Panc1 (cell line): ENCODE data around the gene TMEM242. TPM values are rescaled to one million over a fixed set of nuclear protein-coding genes. Genes with fewer than 3 reads are reported as not detected.

Source experiments
- ATAC-seq: fragments of 200-7000 bp; cut with Tn5 transposase; 2 replicates; pipeline ENCODE4 v1.9.1; 2020; ENCODE audit warnings: mild to moderate bottlenecking, moderate library complexity
- BruUV-seq: library from RNA; stranded (reverse); fragments of 400-500 nt; replicated peaks from 2 replicates; lab custom pipeline; 2021; lab: Mats Ljungman, UMichigan
- CTCF ChIA-PET: fragments of 300-600 bp; sonication (Branson Sonifier 250); formaldehyde crosslinking; loops from one replicate; lab custom pipeline; 2022; ENCODE audit warnings: antibody characterized with exemption; lab: Charles Lee
- POLR2A ChIA-PET: fragments of 300-600 bp; sonication (Branson Sonifier 250); formaldehyde crosslinking; loops from one replicate; lab custom pipeline; 2022; ENCODE audit warnings: antibody characterized with exemption; lab: Charles Lee
- DNase-seq: peaks from one replicate; pipeline ENCODE4 v3.0.0-alpha.2; 2010; ENCODE audit warnings: low read depth, low spot score
- H3K27ac ChIP-seq: 2 replicates; pipeline ENCODE4 v1.5.1; 2011; ENCODE audit warnings: mild to moderate bottlenecking, low read length, inconsistent platforms
- H3K27me3 ChIP-seq: fragments of 200-500 bp; sonication (Bioruptor generic); 2 replicates; pipeline ENCODE4 v1.6.0; 2014; ENCODE audit warnings: low read length, inconsistent platforms; ENCODE audit not compliant: control insufficient read depth, insufficient read depth
- H3K36me3 ChIP-seq: fragments of 200-500 bp; sonication (Bioruptor generic); 2 replicates; pipeline ENCODE4 v1.5.1; 2014; ENCODE audit warnings: inconsistent platforms, mild to moderate bottlenecking, low read length, moderate library complexity; ENCODE audit not compliant: control insufficient read depth, insufficient read depth
- H3K4me1 ChIP-seq: 2 replicates; pipeline ENCODE4 v1.5.1; 2011; ENCODE audit warnings: inconsistent platforms, mild to moderate bottlenecking, low read length, moderate library complexity; ENCODE audit not compliant: control insufficient read depth, insufficient read depth
- H3K4me3 ChIP-seq, 2 experiments: 2 replicates each; pipeline ENCODE4 v1.5.1; 2011 to 2012; ENCODE audit warnings: low read depth in 2 of 2, low read length in 2 of 2, mild to moderate bottlenecking in 2 of 2, inconsistent platforms in 1 of 2, moderate library complexity in 1 of 2
- H3K9me3 ChIP-seq: fragments of 200-500 bp; sonication (Bioruptor generic); 2 replicates; pipeline ENCODE4 v1.5.1; 2014; ENCODE audit warnings: low read depth, mild to moderate bottlenecking, inconsistent platforms, low read length, moderate library complexity; ENCODE audit not compliant: control insufficient read depth, insufficient read depth
- POLR2AphosphoS5 ChIP-seq: IDR thresholded peaks from 2 replicates; pipeline ENCODE4 v1.6.1; 2012; ENCODE audit warnings: mild to moderate bottlenecking, low read depth, low read length, moderate library complexity
- SIN3A ChIP-seq: IDR thresholded peaks from 2 replicates; pipeline ENCODE4 v1.6.1; 2012; ENCODE audit warnings: low read depth, mild to moderate bottlenecking, low read length, moderate library complexity, borderline replicate concordance; ENCODE audit not compliant: insufficient read depth
- TCF7L2 ChIP-seq: IDR thresholded peaks from 2 replicates; pipeline ENCODE4 v1.6.1; 2011; ENCODE audit warnings: mild to moderate bottlenecking, low read depth, low read length, inconsistent platforms
- in situ Hi-C: cut with HindIII; loops from 2 replicates; pipeline ENCODE4 v1.10.0; 2016; ENCODE audit warnings: low sequenced_read_pairs, low pct_unique_long_range_greater_than_20kb
- intact Hi-C: fragments of 100-400 bp; cut with micrococcal nuclease; formaldehyde crosslinking; loops from one replicate; pipeline ENCODE4 v1.10.0; 2022; ENCODE audit not compliant: unreplicated experiment
- total RNA-seq: library from RNA; stranded (reverse); gene quantifications from one replicate; pipeline ENCODE4 v1.2.1, GENCODE V29; 2021; ENCODE audit not compliant: unreplicated experiment
- TF ChIP-seq, protein P1 (sequence below): fragments of 450-650 bp; IDR thresholded peaks from 2 replicates; pipeline ENCODE4 v1.5.1; 2017; ENCODE audit warnings: mild to moderate bottlenecking
- TF ChIP-seq, protein P2 (sequence below), 2 experiments: IDR thresholded peaks; 2 replicates each; pipeline ENCODE4 v1.6.1; 2011 to 2012; ENCODE audit warnings: low read depth in 2 of 2, control low read depth in 1 of 2, low read length in 1 of 2, mild to moderate bottlenecking in 1 of 2, moderate library complexity in 1 of 2; ENCODE audit not compliant: insufficient read depth in 1 of 2

The TMEM242 gene
- total RNA-seq, 1 experiment from 2014 or later = 6.8 TPM

- ChIA-PET CTCF (interaction anchor here (0.6 to 0.7 kb wide), 2 partner anchors 9 to 57 kb away, joined by 3 to 4 read pairs; no protein-coding TSS in a partner anchor), POLR2A (no interaction called here)
- Histone ChIP-seq H3K36me3 (no peaks in the 10 kb centered on the region), H3K4me3 (no peak overlapping the region), H3K4me1 (no peaks in the 10 kb centered on the region), H3K9me3 (no peaks in the 10 kb centered on the region), H3K27me3 (no peaks in the 10 kb centered on the region), H3K27ac (no peak overlapping the region)
- no peak for DNase-seq
- TF ChIP-seq, protein P1, sequence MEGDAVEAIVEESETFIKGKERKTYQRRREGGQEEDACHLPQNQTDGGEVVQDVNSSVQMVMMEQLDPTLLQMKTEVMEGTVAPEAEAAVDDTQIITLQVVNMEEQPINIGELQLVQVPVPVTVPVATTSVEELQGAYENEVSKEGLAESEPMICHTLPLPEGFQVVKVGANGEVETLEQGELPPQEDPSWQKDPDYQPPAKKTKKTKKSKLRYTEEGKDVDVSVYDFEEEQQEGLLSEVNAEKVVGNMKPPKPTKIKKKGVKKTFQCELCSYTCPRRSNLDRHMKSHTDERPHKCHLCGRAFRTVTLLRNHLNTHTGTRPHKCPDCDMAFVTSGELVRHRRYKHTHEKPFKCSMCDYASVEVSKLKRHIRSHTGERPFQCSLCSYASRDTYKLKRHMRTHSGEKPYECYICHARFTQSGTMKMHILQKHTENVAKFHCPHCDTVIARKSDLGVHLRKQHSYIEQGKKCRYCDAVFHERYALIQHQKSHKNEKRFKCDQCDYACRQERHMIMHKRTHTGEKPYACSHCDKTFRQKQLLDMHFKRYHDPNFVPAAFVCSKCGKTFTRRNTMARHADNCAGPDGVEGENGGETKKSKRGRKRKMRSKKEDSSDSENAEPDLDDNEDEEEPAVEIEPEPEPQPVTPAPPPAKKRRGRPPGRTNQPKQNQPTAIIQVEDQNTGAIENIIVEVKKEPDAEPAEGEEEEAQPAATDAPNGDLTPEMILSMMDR = no peak
- TF ChIP-seq, protein P2, sequence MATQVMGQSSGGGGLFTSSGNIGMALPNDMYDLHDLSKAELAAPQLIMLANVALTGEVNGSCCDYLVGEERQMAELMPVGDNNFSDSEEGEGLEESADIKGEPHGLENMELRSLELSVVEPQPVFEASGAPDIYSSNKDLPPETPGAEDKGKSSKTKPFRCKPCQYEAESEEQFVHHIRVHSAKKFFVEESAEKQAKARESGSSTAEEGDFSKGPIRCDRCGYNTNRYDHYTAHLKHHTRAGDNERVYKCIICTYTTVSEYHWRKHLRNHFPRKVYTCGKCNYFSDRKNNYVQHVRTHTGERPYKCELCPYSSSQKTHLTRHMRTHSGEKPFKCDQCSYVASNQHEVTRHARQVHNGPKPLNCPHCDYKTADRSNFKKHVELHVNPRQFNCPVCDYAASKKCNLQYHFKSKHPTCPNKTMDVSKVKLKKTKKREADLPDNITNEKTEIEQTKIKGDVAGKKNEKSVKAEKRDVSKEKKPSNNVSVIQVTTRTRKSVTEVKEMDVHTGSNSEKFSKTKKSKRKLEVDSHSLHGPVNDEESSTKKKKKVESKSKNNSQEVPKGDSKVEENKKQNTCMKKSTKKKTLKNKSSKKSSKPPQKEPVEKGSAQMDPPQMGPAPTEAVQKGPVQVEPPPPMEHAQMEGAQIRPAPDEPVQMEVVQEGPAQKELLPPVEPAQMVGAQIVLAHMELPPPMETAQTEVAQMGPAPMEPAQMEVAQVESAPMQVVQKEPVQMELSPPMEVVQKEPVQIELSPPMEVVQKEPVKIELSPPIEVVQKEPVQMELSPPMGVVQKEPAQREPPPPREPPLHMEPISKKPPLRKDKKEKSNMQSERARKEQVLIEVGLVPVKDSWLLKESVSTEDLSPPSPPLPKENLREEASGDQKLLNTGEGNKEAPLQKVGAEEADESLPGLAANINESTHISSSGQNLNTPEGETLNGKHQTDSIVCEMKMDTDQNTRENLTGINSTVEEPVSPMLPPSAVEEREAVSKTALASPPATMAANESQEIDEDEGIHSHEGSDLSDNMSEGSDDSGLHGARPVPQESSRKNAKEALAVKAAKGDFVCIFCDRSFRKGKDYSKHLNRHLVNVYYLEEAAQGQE (IDR thresholded peaks at IDR 0.05; ENCODE audit: insufficient read depth in 1 of 2, low read depth in 2 of 2, low read length in 1 of 2) = no peak
- TF ChIP-seq SIN3A (no peak), POLR2AphosphoS5 (no peak), TCF7L2 (no peak)
- no peak for ATAC-seq
- no TSS peak for BruUV-seq
- in situ Hi-C loops (no loop called here), intact Hi-C loops (loop anchor here (10.0 kb wide), 1 partner anchor 46 kb away; the partner anchor contains the start of gene TMEM242)
These were observed 47.4 kb upstream of the TMEM242 start for GRCh38 chr6:157370755-157371154.

DNA sequence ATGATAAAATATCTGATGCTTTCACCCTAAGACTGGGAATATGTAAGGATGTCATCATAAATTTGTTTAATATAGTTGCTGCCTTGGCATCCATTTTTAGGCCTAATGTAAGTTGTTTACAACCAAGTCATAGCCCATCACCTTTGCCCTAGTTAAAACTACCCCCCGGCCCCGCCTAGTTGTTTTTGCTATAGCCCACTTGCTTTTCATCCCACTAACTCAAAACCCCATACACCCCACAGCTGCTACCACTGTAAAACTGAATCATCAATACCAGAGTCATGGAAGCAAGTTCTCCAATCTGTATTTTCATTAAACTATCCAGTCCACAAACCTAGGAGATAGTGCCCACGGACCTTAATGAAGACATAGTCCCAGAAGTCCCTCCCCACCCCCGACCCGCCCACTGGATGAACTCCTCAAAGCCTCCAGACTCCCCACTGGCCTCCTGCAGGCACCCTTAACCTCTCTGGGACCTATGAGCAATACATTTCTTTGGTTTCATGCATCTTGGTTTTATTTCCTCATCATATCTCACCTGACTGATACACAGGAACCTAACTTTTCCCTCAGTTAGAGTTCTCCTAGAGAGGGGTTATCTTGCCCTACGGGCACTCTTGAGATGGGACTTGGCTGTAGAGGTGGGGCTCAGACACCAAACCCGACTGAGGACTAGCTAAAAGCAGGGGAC is 45.2 kb upstream of the TMEM242 start:
- BruUV-seq = no TSS peak
- intact Hi-C loops (no loop called here), in situ Hi-C loops (no loop called here)
- TF ChIP-seq POLR2AphosphoS5 (no peak), SIN3A (no peak), TCF7L2 (no peak)
- TF ChIP-seq, protein P2 (IDR thresholded peaks at IDR 0.05; ENCODE audit: insufficient read depth in 1 of 2, low read depth in 2 of 2, low read length in 1 of 2) = no peak
- TF ChIP-seq, protein P1 = no peak
- Histone ChIP-seq H3K27ac (no peak overlapping the region), H3K27me3 (no peaks in the 10 kb centered on the region), H3K4me3 (no peak overlapping the region), H3K4me1 (no peaks in the 10 kb centered on the region), H3K9me3 (no peaks in the 10 kb centered on the region), H3K36me3 (no peaks in the 10 kb centered on the region)
- ATAC-seq (no peak), DNase-seq (no peak)
- ChIA-PET POLR2A (no interaction called here), CTCF (no interaction called here)
